22Rv1 (cell line): ENCODE measurements around the gene ANKRD13A.
"Not testable (repeated sequence)": the region's sequence is repeated elsewhere in the genome, so short reads cannot be mapped to it uniquely, and the experiment has no call there.

Source experiments
- H3K27ac ChIP-seq: fragments of 450-650 bp; 2 replicates; pipeline ENCODE4 v1.5.1; 2017
- ZFX ChIP-seq: fragments of 450-650 bp; IDR thresholded peaks from 2 replicates; pipeline ENCODE4 v1.6.1; 2017; ENCODE audit warnings: antibody characterized with exemption, borderline replicate concordance
- TF ChIP-seq, protein P1 (sequence below): fragments of 450-650 bp; IDR thresholded peaks from 2 replicates; pipeline ENCODE4 v1.5.1; 2017; ENCODE audit warnings: mild to moderate bottlenecking

ANKRD13A gene

DNA sequence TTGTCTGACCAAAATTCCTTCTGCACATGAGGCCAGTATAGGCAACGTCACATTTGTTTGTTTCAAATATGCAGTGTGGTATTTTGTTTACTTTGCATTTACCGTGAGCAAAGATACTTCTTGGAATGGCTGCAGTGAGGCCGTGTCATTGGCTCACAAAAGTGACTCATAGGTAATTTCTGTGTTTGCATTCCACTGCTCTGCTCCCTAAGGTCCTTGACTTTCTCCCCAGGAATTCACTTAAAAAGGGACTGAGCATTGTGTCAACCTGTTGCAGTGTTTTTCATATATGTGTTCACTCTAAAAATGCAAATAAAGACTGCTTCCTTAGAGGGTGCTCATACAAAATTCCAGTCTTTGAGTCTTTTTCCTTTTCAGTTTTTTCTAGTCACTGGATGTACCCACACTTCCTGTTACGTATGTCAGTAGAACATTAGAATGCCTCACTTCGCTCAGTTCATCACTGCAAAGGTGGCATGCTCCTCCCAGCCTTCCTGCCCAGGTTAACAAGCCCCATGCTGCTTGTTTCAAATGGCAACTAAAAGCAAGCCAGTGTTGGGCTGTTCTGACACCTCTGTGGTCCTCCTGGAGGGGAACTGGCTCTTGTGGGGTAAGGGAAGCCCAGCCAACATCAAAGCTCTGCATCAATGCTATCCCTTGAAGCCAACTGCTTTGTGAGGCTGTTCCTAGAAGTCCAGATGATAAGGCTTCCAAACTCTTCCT lies 40.0 kb downstream of the ANKRD13A start:
- TF ChIP-seq, protein P1, sequence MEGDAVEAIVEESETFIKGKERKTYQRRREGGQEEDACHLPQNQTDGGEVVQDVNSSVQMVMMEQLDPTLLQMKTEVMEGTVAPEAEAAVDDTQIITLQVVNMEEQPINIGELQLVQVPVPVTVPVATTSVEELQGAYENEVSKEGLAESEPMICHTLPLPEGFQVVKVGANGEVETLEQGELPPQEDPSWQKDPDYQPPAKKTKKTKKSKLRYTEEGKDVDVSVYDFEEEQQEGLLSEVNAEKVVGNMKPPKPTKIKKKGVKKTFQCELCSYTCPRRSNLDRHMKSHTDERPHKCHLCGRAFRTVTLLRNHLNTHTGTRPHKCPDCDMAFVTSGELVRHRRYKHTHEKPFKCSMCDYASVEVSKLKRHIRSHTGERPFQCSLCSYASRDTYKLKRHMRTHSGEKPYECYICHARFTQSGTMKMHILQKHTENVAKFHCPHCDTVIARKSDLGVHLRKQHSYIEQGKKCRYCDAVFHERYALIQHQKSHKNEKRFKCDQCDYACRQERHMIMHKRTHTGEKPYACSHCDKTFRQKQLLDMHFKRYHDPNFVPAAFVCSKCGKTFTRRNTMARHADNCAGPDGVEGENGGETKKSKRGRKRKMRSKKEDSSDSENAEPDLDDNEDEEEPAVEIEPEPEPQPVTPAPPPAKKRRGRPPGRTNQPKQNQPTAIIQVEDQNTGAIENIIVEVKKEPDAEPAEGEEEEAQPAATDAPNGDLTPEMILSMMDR: no peak
- no peak for TF ChIP-seq ZFX
- peak overlapping the region; percentile 81 for H3K27ac ChIP-seq

DNA sequence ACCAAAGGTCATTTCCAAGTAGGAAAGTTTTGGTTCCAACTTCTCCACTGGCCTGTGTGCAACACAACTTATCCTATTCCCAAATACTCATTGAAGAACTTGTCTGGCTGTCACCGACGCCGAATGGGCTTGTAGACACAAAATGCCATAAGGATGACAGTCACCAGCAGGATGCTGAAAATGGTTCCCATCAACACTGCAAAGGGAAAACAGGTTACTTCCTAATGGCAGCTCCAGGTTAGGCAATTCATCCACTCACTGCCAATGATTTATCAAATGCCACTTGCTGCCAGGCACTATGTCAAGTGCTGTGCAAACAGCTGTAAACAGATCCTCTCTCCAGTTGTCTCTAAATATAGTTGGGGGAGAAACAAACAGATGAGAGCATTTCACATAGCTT lies 43.0 kb downstream of the ANKRD13A start:
- peak overlapping the region; percentile 43 for H3K27ac ChIP-seq
- TF ChIP-seq, protein P1: no peak
- no peak for TF ChIP-seq ZFX

DNA sequence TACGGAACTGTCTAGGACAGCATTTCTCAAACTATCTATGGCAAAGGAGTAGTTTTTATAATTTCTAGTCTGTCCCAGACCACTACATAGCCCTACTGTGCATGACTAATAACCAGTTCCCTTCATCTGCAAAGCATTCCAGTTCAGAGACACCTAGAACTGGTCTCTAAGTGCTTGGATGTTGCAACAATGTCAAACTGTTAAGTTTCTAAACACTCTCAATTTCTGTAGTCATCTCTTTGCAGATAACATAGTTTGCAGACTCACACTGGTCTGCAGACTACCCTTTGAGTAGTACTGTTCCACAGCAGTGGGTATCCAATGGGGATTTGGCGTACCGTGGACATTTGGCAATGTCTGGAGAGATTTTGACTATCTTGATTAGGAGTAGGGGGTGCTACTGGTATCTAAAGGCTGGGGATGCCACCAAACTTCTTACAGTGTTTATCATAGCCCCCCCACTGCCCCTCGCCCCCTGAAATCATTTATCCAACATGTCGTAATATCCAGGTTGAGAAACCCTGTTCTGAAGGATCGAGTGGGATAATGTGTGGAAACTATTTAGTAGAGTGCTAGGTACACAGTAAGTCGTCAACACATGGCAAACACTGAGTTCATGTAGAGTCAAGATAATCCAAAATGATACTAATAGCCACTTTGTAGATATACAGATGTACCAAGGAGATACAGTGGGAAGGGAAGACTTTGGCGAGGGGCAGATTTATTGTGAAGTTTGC lies 47.4 kb downstream of the ANKRD13A start:
- TF ChIP-seq, protein P1: no peak
- no peak for TF ChIP-seq ZFX
- no peak overlapping the region for H3K27ac ChIP-seq

DNA sequence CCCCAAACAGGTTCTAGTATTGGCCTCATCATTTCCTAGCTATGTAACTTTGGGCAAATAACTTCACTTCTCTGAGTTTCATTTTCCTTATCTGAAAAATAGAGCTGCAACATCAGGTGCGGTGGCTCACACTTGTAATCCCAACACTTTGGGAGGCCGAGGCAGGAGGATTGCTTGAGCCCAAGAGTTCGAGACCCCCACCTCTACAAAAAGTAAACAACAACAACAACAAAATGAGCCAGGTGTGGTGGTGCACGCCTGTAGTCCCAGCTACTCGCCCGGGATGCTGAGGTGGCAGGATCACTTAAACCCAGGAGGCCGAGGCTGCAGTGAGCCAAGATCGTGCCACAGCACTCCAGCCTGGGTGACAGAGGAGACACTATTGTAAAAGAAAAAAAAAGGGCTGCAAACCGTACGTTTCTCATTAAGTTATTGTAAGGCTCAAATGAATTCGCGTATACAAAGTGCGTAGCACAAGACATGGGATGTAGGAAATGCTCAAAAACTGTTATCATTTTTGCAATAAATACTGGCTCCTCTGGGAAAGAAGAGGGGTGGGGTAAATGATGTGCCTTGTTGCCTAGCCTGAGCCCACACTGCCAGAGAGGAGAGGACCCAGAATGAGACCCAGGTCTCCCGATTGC lies 48.2 kb downstream of the ANKRD13A start:
- peak overlapping the region; percentile 61; the same call in 1 of the 2 replicates for H3K27ac ChIP-seq
- no peak for TF ChIP-seq ZFX
- TF ChIP-seq, protein P1: no peak

DNA sequence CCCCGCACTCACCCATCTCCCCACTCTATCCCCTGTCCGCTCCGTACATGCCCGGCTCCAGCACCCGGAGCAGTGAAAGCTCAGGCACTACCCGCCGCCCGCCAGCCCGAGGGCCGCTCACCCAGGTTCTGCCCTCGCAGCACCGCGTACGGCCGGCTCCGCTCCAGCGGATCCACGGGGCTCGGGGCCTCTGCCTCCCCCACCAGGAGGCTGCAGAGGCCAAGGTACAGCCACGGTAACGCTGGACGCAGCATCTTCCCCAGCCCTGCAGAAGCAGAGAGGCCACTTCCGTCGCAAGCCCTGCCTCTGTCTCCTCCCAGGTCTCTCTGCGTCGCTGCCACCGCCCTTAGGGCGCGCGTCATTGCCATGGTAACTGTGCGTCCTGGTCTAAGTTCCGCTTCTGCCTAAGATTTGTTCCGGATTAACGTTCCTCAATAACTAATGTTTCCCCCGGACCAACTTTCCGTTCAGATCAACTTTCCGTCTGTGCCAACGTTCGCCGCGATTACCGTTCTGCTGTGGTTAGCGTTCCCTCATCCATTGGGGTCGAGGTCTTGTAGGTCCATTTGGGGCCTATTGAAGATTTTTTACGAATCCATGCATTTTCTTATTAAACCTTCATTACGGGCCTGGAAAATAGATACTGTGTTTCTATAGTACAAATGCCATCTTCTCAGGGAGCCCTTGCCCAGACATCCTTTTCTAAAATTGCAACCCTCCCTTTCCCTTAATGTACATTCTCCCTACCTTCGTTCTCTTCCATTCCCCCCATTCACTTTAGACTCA lies 49.2 kb downstream of the ANKRD13A start, which contains the start of gene C12orf76:
TSS of gene C12orf76 (minus strand) at position 281 of the 786 bp plus-strand sequence. CDS start at position 254, 27 bp downstream.
- TF ChIP-seq, protein P1: 0 out of 2 replicates have a peak, but pooled peaks have one; percentile 29
- TF ChIP-seq ZFX: no peak
- peak within 1 kb of the TSS; percentile 61 for H3K27ac ChIP-seq

DNA sequence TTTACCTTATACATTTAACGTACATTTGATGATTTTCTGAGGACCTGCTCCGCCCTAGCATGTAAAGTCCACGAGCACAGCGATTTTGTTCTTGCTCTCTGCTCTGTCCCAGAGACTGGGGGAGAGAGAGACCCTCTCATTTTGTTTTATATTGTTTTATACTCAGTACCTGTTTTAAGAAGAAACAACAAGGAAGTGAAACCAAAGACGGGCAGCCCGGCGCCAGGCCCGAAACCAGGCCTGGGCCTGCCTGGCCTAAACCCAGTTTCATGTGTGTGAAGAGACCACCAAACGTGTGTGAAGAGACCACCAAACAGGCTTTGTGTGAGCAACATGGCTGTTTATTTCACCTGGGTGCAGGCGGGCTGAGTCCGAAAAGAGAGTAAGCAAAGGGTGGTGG lies 49.8 kb downstream of the ANKRD13A start:
- peak overlapping the region; percentile 61 for H3K27ac ChIP-seq

DNA sequence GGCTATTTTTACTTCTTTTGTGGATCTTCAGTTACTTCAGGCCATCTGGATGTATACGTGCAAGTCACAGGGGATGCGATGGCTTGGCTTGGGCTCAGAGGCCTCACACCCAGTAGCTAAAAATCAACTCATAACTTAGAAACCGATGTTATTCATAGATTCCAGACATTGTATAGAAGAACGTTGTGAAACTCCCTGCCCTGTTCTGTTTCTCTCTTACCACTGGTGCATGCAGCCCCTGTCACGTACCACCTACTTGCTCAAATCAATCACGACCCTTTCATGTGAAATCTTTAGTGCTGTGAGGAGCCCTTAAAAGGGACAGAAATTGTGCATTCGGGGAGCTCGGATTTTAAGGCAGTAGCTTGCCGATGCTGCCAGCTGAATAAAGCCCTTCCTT lies 50.4 kb downstream of the ANKRD13A start:
- H3K27ac ChIP-seq: not testable (repeated sequence)
